ENCODE results near the gene LMAN2.
A peak's percentile ranks its signal among the peaks of the same experiment; 100 is the strongest.

Gene LMAN2

DNA sequence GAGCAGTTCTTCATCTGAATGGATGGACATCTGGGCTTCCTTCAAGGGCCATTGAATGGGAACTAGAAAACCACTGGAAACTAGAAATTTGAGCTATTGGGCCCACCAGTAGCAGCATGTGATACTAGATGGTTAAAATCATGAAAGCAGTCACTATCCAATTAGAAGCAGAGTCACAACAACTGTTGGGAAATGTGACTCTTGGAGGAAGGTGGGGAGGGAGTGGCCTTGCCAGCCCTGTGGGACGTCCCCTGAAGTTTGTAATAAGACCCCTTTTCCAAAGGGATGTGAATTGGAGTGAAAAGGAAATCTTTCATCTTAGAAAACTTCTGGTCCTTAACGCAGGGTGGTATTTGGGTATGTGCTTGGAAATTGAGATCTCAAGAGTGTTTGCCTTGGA is 53.5 kb downstream of the LMAN2 start:
- Mint-ChIP-seq H3K27ac (no peak overlapping the region), H3K4me1 (peaks cover 69% of the 10 kb centered on the region), H3K9me3 (no peaks in the 10 kb centered on the region), H3K4me3 (no peak overlapping the region), H3K27me3 (no peaks in the 10 kb centered on the region), H3K36me3 (ENCODE audit: low read depth) (peaks cover 44% of the 10 kb centered on the region)
- DNase-seq: no peak
- no peak for ATAC-seq

- no peak for DNase-seq
- Mint-ChIP-seq H3K4me1 (peaks cover 60% of the 10 kb centered on the region), H3K36me3 (ENCODE audit: low read depth) (peaks cover 51% of the 10 kb centered on the region), H3K9me3 (no peaks in the 10 kb centered on the region), H3K27ac (peak overlapping the region; percentile 72), H3K27me3 (no peaks in the 10 kb centered on the region), H3K4me3 (no peak overlapping the region)
- no peak for ATAC-seq
These were observed 54.9 kb downstream of the LMAN2 start for GRCh38 chr5:177296581-177296980.

DNA sequence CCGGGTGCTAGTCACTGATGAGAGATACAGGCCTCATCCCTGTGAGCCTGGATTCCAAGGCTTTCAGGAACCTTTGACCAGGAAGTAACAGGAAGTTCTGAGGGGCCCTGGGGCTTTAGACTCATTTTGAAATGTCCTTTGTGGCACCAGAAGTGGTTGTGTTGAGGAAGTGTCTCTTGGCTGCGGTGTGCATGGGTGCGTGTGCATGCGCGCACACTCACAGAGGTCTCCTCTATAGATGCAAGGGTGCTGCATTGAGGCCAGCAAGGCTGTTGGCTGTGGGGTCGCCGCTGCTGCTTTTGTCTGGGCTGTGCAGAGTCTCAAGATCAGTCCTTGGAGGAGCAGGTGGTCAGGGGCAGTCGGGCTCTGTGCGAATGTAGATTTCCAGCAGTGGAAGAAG is 55.5 kb downstream of the LMAN2 start:
- DNase-seq: no peak
- Mint-ChIP-seq H3K36me3 (ENCODE audit: low read depth) (peaks cover 50% of the 10 kb centered on the region), H3K4me3 (no peak overlapping the region), H3K9me3 (no peaks in the 10 kb centered on the region), H3K27ac (peak overlapping the region; percentile 72), H3K27me3 (no peaks in the 10 kb centered on the region), H3K4me1 (peaks cover 55% of the 10 kb centered on the region)
- no peak for ATAC-seq

DNA sequence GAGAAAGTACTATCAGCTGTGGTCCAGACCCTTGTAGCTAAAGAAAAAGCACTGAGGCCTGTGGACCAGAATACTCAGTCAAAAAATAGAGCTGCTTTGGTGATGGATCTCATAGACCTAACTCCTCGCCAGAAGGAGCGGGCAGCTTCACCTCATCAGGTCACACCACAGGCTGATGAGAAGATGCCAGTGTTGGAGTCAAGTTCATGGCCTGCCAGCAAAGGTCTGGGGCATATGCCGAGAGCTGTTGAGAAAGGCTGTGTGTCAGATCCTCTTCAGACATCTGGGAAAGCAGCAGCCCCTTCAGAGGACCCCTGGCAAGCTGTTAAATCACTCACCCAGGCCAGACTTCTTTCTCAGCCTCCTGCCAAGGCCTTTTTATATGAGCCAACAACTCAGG is 56.8 kb downstream of the LMAN2 start:
- ATAC-seq (no peak), DNase-seq (no peak)
- H3K27ac Mint-ChIP-seq: no peak overlapping the region

GRCh38 chr5:177293819-177294581 is 57.5 kb downstream of the LMAN2 start:
- peaks cover 40% of the 10 kb centered on the region for H3K4me1 Mint-ChIP-seq
- no peak for ATAC-seq
- no peak overlapping the region for H3K4me3 Mint-ChIP-seq
- no peak overlapping the region for H3K27ac Mint-ChIP-seq
- H3K9me3 Mint-ChIP-seq: no peaks in the 10 kb centered on the region
- peaks cover 53% of the 10 kb centered on the region for H3K36me3 Mint-ChIP-seq (ENCODE audit: low read depth)
- no peaks in the 10 kb centered on the region for H3K27me3 Mint-ChIP-seq
- DNase-seq: no peak

More for the DNA sequence above, 56.8 kb downstream of the LMAN2 start:
- H3K4me3 Mint-ChIP-seq: no peak overlapping the region
- H3K27me3 Mint-ChIP-seq: no peaks in the 10 kb centered on the region
- H3K9me3 Mint-ChIP-seq: no peaks in the 10 kb centered on the region
- peaks cover 46% of the 10 kb centered on the region for H3K4me1 Mint-ChIP-seq
- H3K36me3 Mint-ChIP-seq (ENCODE audit: low read depth): peaks cover 49% of the 10 kb centered on the region

DNA sequence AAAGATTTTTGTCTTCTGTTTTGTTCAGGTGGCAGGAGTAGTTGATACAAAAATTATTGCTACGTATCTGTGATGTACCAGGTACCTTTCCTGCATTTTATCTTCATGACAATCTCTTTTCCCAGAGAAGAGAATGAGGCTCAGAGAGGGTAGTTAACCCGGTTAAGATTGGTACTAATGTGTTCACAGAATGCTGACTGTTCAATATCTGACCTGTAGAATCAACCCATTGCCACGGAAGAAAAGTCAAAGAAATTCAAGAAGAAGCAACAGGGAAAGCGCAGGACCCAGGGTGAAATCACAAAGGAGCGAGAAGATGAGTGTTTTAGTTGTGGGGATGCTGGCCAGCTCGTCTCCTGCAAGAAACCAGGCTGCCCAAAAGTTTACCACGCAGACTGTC is 59.7 kb downstream of the LMAN2 start:
- Mint-ChIP-seq H3K36me3 (ENCODE audit: low read depth) (peaks cover 49% of the 10 kb centered on the region), H3K4me3 (no peak overlapping the region), H3K27ac (no peak overlapping the region), H3K27me3 (no peaks in the 10 kb centered on the region), H3K4me1 (peaks cover 23% of the 10 kb centered on the region), H3K9me3 (no peaks in the 10 kb centered on the region)
- DNase-seq (no peak), ATAC-seq (no peak)

GRCh38 chr5:177290816-177291596 is 60.5 kb downstream of the LMAN2 start:
- Mint-ChIP-seq H3K4me1 (peaks cover 16% of the 10 kb centered on the region), H3K36me3 (ENCODE audit: low read depth) (peaks cover 48% of the 10 kb centered on the region), H3K4me3 (no peak overlapping the region), H3K9me3 (no peaks in the 10 kb centered on the region), H3K27ac (no peak overlapping the region), H3K27me3 (no peaks in the 10 kb centered on the region)
- no peak for ATAC-seq
- no peak for DNase-seq

DNA sequence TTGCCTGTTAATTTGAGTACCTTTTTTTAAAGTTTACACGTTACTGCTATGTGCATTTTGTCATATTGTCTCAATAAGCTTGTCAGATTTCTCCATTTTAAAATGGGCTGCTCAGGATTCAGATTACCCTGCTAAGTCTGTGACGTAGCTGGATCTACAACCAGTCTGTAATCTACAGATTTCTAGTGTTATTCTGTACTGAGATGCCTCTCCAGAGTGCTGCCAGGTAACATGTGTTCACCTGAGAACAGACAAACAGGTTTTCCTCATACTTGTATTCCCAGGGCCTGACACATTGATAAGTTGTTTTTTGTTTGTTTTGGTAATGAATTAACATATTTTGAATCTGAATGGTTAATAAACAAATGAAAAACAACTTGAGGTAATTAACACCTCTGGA is 63.3 kb downstream of the LMAN2 start:
- DNase-seq (no peak), ATAC-seq (no peak)
- H3K27me3 Mint-ChIP-seq: no peaks in the 10 kb centered on the region
- no peak overlapping the region for H3K4me3 Mint-ChIP-seq
- no peak overlapping the region for H3K27ac Mint-ChIP-seq
- H3K9me3 Mint-ChIP-seq: no peaks in the 10 kb centered on the region
- H3K4me1 Mint-ChIP-seq: peaks cover 4% of the 10 kb centered on the region
- H3K36me3 Mint-ChIP-seq (ENCODE audit: low read depth): peaks cover 41% of the 10 kb centered on the region

All from activated naive CD8-positive, alpha-beta T cell treated with anti-CD3 and anti-CD28 coated beads, Interleukin-2, amount 50 U/mL, for 24 hours (primary cell).